Body of pancreas (tissue), 4 donors: ENCODE results near the gene ACTN2.

Experiments used
- CTCF ChIP-seq, 7 experiments: fragments of 450-650 bp in 4 of 7; fragments of 200-600 bp in 3 of 7; sonication (generic) in 3 of 7; IDR thresholded peaks; one replicate each; pipeline ENCODE4 v1.5.1; 2016 to 2019; ENCODE audit warnings: antibody characterized with exemption in 7 of 7
- POLR2A ChIP-seq, 3 donors: fragments of 450-650 bp; IDR thresholded peaks; one replicate each; pipeline ENCODE4 v1.6.1; 2016; ENCODE audit warnings: antibody characterized with exemption in 3 of 3, mild to moderate bottlenecking in 2 of 3

GRCh38 chr1:236724506-236724905, 38.2 kb downstream of the ACTN2 start:
- TF ChIP-seq CTCF (IDR thresholded peaks at IDR 0.05) = no peak
- TF ChIP-seq POLR2A (IDR thresholded peaks at IDR 0.05) = no peak
